HepG2 (cell line): ENCODE results near the gene PTPRB. TPM values are rescaled to one million over a fixed set of nuclear protein-coding genes. Genes with fewer than 3 reads are reported as not detected.

Source experiments
- ATAC-seq: fragments of 200-7000 bp; cut with Tn5 transposase; 3 replicates; pipeline ENCODE4 v1.9.1; 2020; ENCODE audit warnings: mild to moderate bottlenecking, moderate library complexity
- BruUV-seq: library from RNA; stranded (reverse); fragments of 400-500 nt; replicated peaks from 2 replicates; lab custom pipeline; 2021; lab: Mats Ljungman, UMichigan
- CTCF ChIA-PET: fragments of 300-600 bp; formaldehyde crosslinking; extraction: SDS; loops from one replicate; lab custom pipeline; 2021; ENCODE audit warnings: low total read pairs, inconsistent platforms, low intra/inter-chr PET ratio; lab: Yijun Ruan, JAX
- POLR2A ChIA-PET: fragments of 350-600 bp; sonication (Branson Sonifier 250); formaldehyde crosslinking; loops from one replicate; lab custom pipeline; 2020; ENCODE audit warnings: antibody characterized with exemption, inconsistent platforms; lab: Yijun Ruan, JAX
- DNase-seq: peaks from one replicate; pipeline ENCODE4 v3.0.0-alpha.2; 2015; ENCODE audit warnings: low spot score
- FAIRE-seq: peaks from 3 replicates; lab custom pipeline; 2011; peaks lifted over from hg19 to GRCh38; lab: Jason Lieb, UNC
- H2AFZ ChIP-seq: one replicate; pipeline ENCODE4 v1.6.1; 2011; ENCODE audit warnings: low read length, inconsistent platforms
- H3K27ac ChIP-seq: fragments of 300-600 bp; 3 replicates; pipeline ENCODE4 v1.8.0; 2011; ENCODE audit warnings: mixed run types, mild to moderate bottlenecking, mixed read lengths, low read length, inconsistent platforms; ENCODE audit not compliant: insufficient read depth; ENCODE audit errors: extremely low read length
- H3K27me3 ChIP-seq, 2 experiments: fragments of 200-600 bp in 1 of 2; 2 replicates in 1 of 2; 3 replicates in 1 of 2; pipeline versions ENCODE4 v1.6.0 to v1.8.0; 2011; ENCODE audit warnings: low read length in 2 of 2, mild to moderate bottlenecking in 2 of 2, moderate library complexity in 2 of 2, inconsistent platforms in 1 of 2; ENCODE audit not compliant: insufficient read depth in 2 of 2, control insufficient read depth in 1 of 2
- H3K36me3 ChIP-seq, 2 experiments: fragments of 200-600 bp in 1 of 2; replicated peaks in 1 of 2; 2 replicates in 1 of 2; 3 replicates in 1 of 2; pipeline versions ENCODE4 v1.5.1 to v1.8.0; 2011; ENCODE audit warnings: low read length in 2 of 2, inconsistent platforms in 1 of 2; ENCODE audit not compliant: insufficient read depth in 2 of 2, control insufficient read depth in 1 of 2
- H3K4me1 ChIP-seq: 2 replicates; pipeline ENCODE4 v1.5.1; 2012; ENCODE audit warnings: low read length, inconsistent platforms; ENCODE audit not compliant: insufficient read depth
- H3K4me2 ChIP-seq: 2 replicates; pipeline ENCODE4 v1.6.0; 2011; ENCODE audit warnings: low read depth, low read length, inconsistent platforms
- H3K4me3 ChIP-seq, 3 experiments: fragments of 200-600 bp in 1 of 3; sonication (generic), shearing (Covaris generic) in 1 of 3; replicated peaks in 1 of 3; 2 replicates each; pipeline ENCODE4 v1.5.1; 2011 to 2016; ENCODE audit warnings: low read length in 3 of 3, inconsistent platforms in 2 of 3, low read depth in 2 of 3, mild to moderate bottlenecking in 2 of 3, control low read depth in 1 of 3, mixed read lengths in 1 of 3; ENCODE audit not compliant: insufficient read depth in 1 of 3
- H3K79me2 ChIP-seq: one replicate; pipeline ENCODE4 v1.6.1; 2011; ENCODE audit warnings: low read length, inconsistent platforms; ENCODE audit not compliant: insufficient read depth
- H3K9ac ChIP-seq: 2 replicates; pipeline ENCODE4 v1.6.0; 2011; ENCODE audit warnings: mild to moderate bottlenecking, low read depth, low read length, inconsistent platforms; ENCODE audit not compliant: insufficient read depth
- H3K9me3 ChIP-seq: 2 replicates; pipeline ENCODE4 v1.5.1; 2012; ENCODE audit warnings: mild to moderate bottlenecking, low read length
- H4K20me1 ChIP-seq: 2 replicates; pipeline ENCODE4 v1.6.0; 2011; ENCODE audit warnings: inconsistent platforms, mild to moderate bottlenecking, low read length, moderate library complexity; ENCODE audit not compliant: insufficient read depth
- CHD4 ChIP-seq: fragments of 200-600 bp; sonication (generic); IDR thresholded peaks from 2 replicates; pipeline ENCODE4 v1.7.0; 2017; ENCODE audit warnings: mild to moderate bottlenecking, low read length, borderline replicate concordance
- FIP1L1 ChIP-seq: fragments of 200-400 bp; formaldehyde crosslinking; IDR thresholded peaks from 2 replicates; pipeline ENCODE4 v1.6.1; 2018; ENCODE audit warnings: low read depth, mild to moderate bottlenecking, low read length, moderate library complexity, borderline replicate concordance; ENCODE audit not compliant: insufficient read depth
- GABPB1 ChIP-seq: IDR thresholded peaks from 2 replicates; pipeline ENCODE4 v1.6.1; 2016; ENCODE audit warnings: mild to moderate bottlenecking, missing genetic modification reagents, moderate library complexity, missing compliant biosample characterization
- IRX3 ChIP-seq: sonication (generic); formaldehyde crosslinking; IDR thresholded peaks from 2 replicates; pipeline ENCODE4 v1.8.1; 2023; ENCODE audit warnings: mild to moderate bottlenecking, low read depth, missing genetic modification reagents, borderline replicate concordance
- KMT2A ChIP-seq: sonication (generic); formaldehyde crosslinking; IDR thresholded peaks from 2 replicates; pipeline ENCODE4 v1.4.0; 2020; ENCODE audit warnings: missing genetic modification reagents
- NAIF1 ChIP-seq: sonication (generic); formaldehyde crosslinking; IDR thresholded peaks from 2 replicates; pipeline ENCODE4 v1.5.0; 2020; ENCODE audit warnings: mild to moderate bottlenecking, missing genetic modification reagents, borderline replicate concordance
- NFIB ChIP-seq: sonication (generic); formaldehyde crosslinking; IDR thresholded peaks from 2 replicates; pipeline ENCODE4 v1.9.0; 2021; ENCODE audit warnings: missing genetic modification reagents, mild to moderate bottlenecking, borderline replicate concordance
- TCF12 ChIP-seq, 2 experiments: fragments of 450-650 bp in 1 of 2; sonication (generic) in 1 of 2; formaldehyde crosslinking in 1 of 2; IDR thresholded peaks; 2 replicates each; pipeline versions ENCODE4 v1.6.1 to v1.8.0; 2017 to 2022; ENCODE audit warnings: antibody characterized with exemption in 1 of 2, mild to moderate bottlenecking in 1 of 2, missing genetic modification reagents in 1 of 2, moderate library complexity in 1 of 2
- ZNF260 ChIP-seq: sonication (generic); formaldehyde crosslinking; IDR thresholded peaks from 2 replicates; pipeline ENCODE4 v1.4.0; 2020; ENCODE audit warnings: missing genetic modification reagents, low read depth, mild to moderate bottlenecking, borderline replicate concordance
- ZNF274 ChIP-seq: sonication (generic); formaldehyde crosslinking; IDR thresholded peaks from 2 replicates; pipeline ENCODE4 v1.5.1; 2020; ENCODE audit warnings: mild to moderate bottlenecking, missing genetic modification reagents
- ZNF776 ChIP-seq: sonication (generic); formaldehyde crosslinking; IDR thresholded peaks from 2 replicates; pipeline ENCODE4 v1.4.0; 2020; ENCODE audit warnings: mild to moderate bottlenecking, missing genetic modification reagents
- WGBS: methylation state at CpG from one replicate; pipeline ENCODE4 v1.1.6; 2017; ENCODE audit warnings: low lambda C conversion rate; 5-methylcytosine and 5-hydroxymethylcytosine counted together
- in situ Hi-C: cut with HindIII; loops from 2 replicates; pipeline ENCODE4 v1.10.0; 2017; ENCODE audit warnings: low pct_unique_long_range_greater_than_20kb; ENCODE audit not compliant: extremely low pct_ligation_motif_present
- intact Hi-C: fragments of 100-400 bp; cut with micrococcal nuclease; formaldehyde crosslinking; loops from one replicate; pipeline ENCODE4 v1.10.0; 2022; ENCODE audit not compliant: unreplicated experiment
- polyA plus RNA-seq, 8 experiments: library from polyadenylated mRNA; depleted of rRNA in 3 of 8; stranded (reverse) in 7 of 8; unstranded in 1 of 8; fragments of >200 nt; fragmentation: Illumina TruSeq in 4 of 8; extraction: Trizol in 4 of 8; gene quantifications; 2 replicates each; pipeline versions ENCODE4 v1.2.1 to v1.2.3, GENCODE V29; 2011 to 2016; ENCODE audit warnings: low read depth in 4 of 8, missing spikeins in 1 of 8, mixed read lengths in 1 of 8; ENCODE audit not compliant: insufficient read depth in 1 of 8
- total RNA-seq, 5 experiments: library from RNA; depleted of rRNA; stranded (reverse); fragments of >200 nt; fragmentation: Illumina TruSeq; extraction: Trizol; gene quantifications; 2 replicates each; pipeline ENCODE4 v1.2.3, GENCODE V29; 2016; ENCODE audit warnings: low read depth in 1 of 5
- TF ChIP-seq, protein P1 (sequence below): sonication (generic); formaldehyde crosslinking; IDR thresholded peaks from 2 replicates; pipeline ENCODE4 v1.4.0; 2020; ENCODE audit warnings: missing genetic modification reagents
- TF ChIP-seq, protein P2 (sequence below): sonication (generic); formaldehyde crosslinking; IDR thresholded peaks from 2 replicates; pipeline ENCODE4 v1.9.0; 2021; ENCODE audit warnings: mild to moderate bottlenecking, missing genetic modification reagents

Gene PTPRB
- total and polyA plus RNA-seq, 2 of the 13 experiments (the other 11 are each of a cell fraction or from before 2014, with no cell fraction given) = 0.02 to 0.07 TPM

DNA sequence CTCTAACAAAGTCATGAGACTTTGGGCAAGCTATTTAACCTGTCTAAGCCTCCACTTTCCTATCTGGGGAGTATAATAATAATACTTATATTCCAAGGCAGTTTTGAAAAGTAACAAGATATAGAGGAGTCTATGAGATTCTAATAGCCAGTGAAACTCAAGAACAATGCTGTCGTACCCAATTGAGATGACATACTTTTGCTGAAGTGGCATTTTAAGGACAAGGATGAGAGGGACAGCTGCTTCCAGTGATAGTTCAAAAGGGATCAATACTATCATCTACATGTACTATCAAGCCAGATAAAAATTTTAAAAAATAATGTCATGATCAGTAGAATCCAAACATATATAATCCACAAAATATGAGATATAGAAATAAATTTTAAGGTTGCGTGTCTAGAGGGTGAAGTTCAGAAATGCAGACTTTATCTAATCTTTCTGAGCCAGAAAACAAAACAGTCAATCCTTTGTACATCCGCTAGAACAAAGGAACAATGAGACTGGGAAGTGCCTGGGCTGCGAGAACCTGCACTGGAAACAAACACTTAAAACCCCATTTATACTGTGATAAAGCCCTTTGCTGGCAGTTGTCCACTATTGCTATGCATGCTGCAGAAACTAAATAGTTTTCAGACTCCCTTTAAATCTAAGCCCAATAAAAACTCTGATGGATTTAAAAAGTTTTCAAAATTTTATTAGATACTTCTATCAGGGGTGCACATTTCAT lies 38.6 kb downstream of the PTPRB start (continued):
- TF ChIP-seq, protein P1, sequence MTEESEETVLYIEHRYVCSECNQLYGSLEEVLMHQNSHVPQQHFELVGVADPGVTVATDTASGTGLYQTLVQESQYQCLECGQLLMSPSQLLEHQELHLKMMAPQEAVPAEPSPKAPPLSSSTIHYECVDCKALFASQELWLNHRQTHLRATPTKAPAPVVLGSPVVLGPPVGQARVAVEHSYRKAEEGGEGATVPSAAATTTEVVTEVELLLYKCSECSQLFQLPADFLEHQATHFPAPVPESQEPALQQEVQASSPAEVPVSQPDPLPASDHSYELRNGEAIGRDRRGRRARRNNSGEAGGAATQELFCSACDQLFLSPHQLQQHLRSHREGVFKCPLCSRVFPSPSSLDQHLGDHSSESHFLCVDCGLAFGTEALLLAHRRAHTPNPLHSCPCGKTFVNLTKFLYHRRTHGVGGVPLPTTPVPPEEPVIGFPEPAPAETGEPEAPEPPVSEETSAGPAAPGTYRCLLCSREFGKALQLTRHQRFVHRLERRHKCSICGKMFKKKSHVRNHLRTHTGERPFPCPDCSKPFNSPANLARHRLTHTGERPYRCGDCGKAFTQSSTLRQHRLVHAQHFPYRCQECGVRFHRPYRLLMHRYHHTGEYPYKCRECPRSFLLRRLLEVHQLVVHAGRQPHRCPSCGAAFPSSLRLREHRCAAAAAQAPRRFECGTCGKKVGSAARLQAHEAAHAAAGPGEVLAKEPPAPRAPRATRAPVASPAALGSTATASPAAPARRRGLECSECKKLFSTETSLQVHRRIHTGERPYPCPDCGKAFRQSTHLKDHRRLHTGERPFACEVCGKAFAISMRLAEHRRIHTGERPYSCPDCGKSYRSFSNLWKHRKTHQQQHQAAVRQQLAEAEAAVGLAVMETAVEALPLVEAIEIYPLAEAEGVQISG = no peak
- TF ChIP-seq ZNF260 (CRISPR knock-in tag) = no peak
- TF ChIP-seq NFIB (CRISPR knock-in tag) = no peak
- no peak for TF ChIP-seq GABPB1

DNA sequence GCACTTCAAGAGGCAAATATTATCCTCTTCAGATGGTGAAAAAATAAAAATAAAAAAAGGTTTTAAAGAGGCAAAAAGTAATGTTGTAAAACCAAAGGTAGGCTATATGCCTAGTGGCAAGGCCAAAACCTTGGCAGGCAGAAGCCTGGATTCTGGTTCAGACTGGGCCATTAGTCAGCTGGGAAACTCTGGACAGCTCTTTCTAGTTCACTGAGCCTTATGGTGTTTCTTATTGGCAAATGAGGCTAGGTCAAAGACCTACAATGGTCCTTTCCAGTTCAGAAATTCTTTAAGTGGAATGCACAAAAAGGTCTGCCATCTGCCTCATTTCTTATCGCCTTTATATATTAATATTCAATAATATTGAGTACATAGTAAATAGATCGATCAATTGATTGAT lies 44.6 kb downstream of the PTPRB start:
- in situ Hi-C loops = loop anchor here (5.0 kb wide), 1 partner anchor 125 kb away; no protein-coding TSS in a partner anchor
- Histone ChIP-seq H4K20me1 (no peaks in the 10 kb centered on the region), H3K9me3 (no peaks in the 10 kb centered on the region), H2AFZ (no peak overlapping the region), H3K9ac (no peak overlapping the region), H3K27ac (no peak overlapping the region), H3K27me3 (no peaks in the 10 kb centered on the region), H3K79me2 (no peaks in the 10 kb centered on the region), H3K4me2 (no peak overlapping the region), H3K4me1 (no peaks in the 10 kb centered on the region), H3K4me3 (no peak overlapping the region), H3K36me3 (no peaks in the 10 kb centered on the region)
- ATAC-seq = no peak
- intact Hi-C loops = no loop called here
- DNase-seq = no peak
- WGBS = 7% methylated on average over 2 of the region's 2 CpGs
- TF ChIP-seq TCF12 (IDR thresholded peaks at IDR 0.05) = no peak
- no peak for TF ChIP-seq TCF12 (CRISPR knock-in tag; IDR thresholded peaks at IDR 0.05)
- no peak for TF ChIP-seq ZNF776 (CRISPR knock-in tag)
- TF ChIP-seq, protein P2, sequence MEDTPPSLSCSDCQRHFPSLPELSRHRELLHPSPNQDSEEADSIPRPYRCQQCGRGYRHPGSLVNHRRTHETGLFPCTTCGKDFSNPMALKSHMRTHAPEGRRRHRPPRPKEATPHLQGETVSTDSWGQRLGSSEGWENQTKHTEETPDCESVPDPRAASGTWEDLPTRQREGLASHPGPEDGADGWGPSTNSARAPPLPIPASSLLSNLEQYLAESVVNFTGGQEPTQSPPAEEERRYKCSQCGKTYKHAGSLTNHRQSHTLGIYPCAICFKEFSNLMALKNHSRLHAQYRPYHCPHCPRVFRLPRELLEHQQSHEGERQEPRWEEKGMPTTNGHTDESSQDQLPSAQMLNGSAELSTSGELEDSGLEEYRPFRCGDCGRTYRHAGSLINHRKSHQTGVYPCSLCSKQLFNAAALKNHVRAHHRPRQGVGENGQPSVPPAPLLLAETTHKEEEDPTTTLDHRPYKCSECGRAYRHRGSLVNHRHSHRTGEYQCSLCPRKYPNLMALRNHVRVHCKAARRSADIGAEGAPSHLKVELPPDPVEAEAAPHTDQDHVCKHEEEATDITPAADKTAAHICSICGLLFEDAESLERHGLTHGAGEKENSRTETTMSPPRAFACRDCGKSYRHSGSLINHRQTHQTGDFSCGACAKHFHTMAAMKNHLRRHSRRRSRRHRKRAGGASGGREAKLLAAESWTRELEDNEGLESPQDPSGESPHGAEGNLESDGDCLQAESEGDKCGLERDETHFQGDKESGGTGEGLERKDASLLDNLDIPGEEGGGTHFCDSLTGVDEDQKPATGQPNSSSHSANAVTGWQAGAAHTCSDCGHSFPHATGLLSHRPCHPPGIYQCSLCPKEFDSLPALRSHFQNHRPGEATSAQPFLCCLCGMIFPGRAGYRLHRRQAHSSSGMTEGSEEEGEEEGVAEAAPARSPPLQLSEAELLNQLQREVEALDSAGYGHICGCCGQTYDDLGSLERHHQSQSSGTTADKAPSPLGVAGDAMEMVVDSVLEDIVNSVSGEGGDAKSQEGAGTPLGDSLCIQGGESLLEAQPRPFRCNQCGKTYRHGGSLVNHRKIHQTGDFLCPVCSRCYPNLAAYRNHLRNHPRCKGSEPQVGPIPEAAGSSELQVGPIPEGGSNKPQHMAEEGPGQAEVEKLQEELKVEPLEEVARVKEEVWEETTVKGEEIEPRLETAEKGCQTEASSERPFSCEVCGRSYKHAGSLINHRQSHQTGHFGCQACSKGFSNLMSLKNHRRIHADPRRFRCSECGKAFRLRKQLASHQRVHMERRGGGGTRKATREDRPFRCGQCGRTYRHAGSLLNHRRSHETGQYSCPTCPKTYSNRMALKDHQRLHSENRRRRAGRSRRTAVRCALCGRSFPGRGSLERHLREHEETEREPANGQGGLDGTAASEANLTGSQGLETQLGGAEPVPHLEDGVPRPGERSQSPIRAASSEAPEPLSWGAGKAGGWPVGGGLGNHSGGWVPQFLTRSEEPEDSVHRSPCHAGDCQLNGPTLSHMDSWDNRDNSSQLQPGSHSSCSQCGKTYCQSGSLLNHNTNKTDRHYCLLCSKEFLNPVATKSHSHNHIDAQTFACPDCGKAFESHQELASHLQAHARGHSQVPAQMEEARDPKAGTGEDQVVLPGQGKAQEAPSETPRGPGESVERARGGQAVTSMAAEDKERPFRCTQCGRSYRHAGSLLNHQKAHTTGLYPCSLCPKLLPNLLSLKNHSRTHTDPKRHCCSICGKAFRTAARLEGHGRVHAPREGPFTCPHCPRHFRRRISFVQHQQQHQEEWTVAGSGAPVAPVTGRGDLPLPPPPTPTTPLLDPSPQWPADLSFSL (CRISPR knock-in tag) = no peak
- TF ChIP-seq ZNF274 (CRISPR knock-in tag) = no peak
- no peak for TF ChIP-seq IRX3 (CRISPR knock-in tag)
- no peak for TF ChIP-seq FIP1L1
- TF ChIP-seq NAIF1 (CRISPR knock-in tag) = no peak
- no peak for TF ChIP-seq KMT2A (CRISPR knock-in tag)
- TF ChIP-seq CHD4 = no peak
- CTCF ChIA-PET = no interaction called here
- no peak for FAIRE-seq
- POLR2A ChIA-PET = no interaction called here
- BruUV-seq = no TSS peak
